IPS DF 6.9 (cell line): Measurements from ENCODE around the gene IQCC.

Experiments
- DNase-seq: peaks from one replicate; pipeline ENCODE4 v3.0.0-alpha.2; 2013; ENCODE audit warnings: low read depth, low spot score
- H3K27ac ChIP-seq: one replicate; pipeline ENCODE4 v1.5.1; 2013; ENCODE audit warnings: low read length, control low read depth
- H3K27me3 ChIP-seq: 2 replicates; pipeline ENCODE4 v1.6.1; 2013; ENCODE audit warnings: mild to moderate bottlenecking, low read length; ENCODE audit not compliant: control insufficient read depth, insufficient read depth
- H3K36me3 ChIP-seq: 2 replicates; pipeline ENCODE4 v1.6.1; 2013; ENCODE audit warnings: low read length; ENCODE audit not compliant: control insufficient read depth, insufficient read depth
- H3K4me1 ChIP-seq: 2 replicates; pipeline ENCODE4 v1.6.1; 2013; ENCODE audit warnings: low read length; ENCODE audit not compliant: control insufficient read depth, insufficient read depth
- H3K4me3 ChIP-seq: 2 replicates; pipeline ENCODE4 v1.5.1; 2013; ENCODE audit warnings: mild to moderate bottlenecking, low read length
- H3K9me3 ChIP-seq: 2 replicates; pipeline ENCODE4 v1.6.1; 2013; ENCODE audit warnings: low read length, inconsistent platforms; ENCODE audit not compliant: control insufficient read depth, insufficient read depth
- WGBS: extraction: QIAGEN DNeasy Blood & Tissue Kit; methylation state at CpG from one replicate; pipeline ENCODE4 v1.1.7; 2013; ENCODE audit warnings: mixed read lengths, missing lambda C conversion rate; ENCODE audit not compliant: insufficient read length, insufficient coverage; 5-methylcytosine and 5-hydroxymethylcytosine counted together

The IQCC gene

GRCh38 chr1:32223683-32224082 lies 18.2 kb downstream of the IQCC start:
- H3K27ac ChIP-seq: no peak overlapping the region
- no CpG with 5 or more reads among the region's 3 CpGs for WGBS
- no peaks in the 10 kb centered on the region for H3K9me3 ChIP-seq

GRCh38 chr1:32224285-32224684 lies 18.8 kb downstream of the IQCC start:
- Histone ChIP-seq H3K36me3 (peaks cover 20% of the 10 kb centered on the region), H3K27me3 (no peaks in the 10 kb centered on the region), H3K27ac (no peak overlapping the region), H3K4me1 (no peaks in the 10 kb centered on the region), H3K4me3 (no peak overlapping the region), H3K9me3 (no peaks in the 10 kb centered on the region)
- no CpG with 5 or more reads among the region's 4 CpGs for WGBS
- no peak for DNase-seq

More at GRCh38 chr1:32223683-32224082, 18.2 kb downstream of the IQCC start:
- Histone ChIP-seq H3K36me3 (peaks cover 16% of the 10 kb centered on the region), H3K4me3 (no peak overlapping the region), H3K4me1 (no peaks in the 10 kb centered on the region), H3K27me3 (no peaks in the 10 kb centered on the region)
- DNase-seq: no peak

- peaks cover 33% of the 10 kb centered on the region for H3K36me3 ChIP-seq
These were observed 23.3 kb downstream of the IQCC start for GRCh38 chr1:32228771-32229170.

GRCh38 chr1:32231843-32232432 lies 26.5 kb downstream of the IQCC start:
- Histone ChIP-seq H3K36me3 (peaks cover 23% of the 10 kb centered on the region; the same call in 1 of the 2 replicates), H3K4me1 (no peaks in the 10 kb centered on the region), H3K9me3 (no peaks in the 10 kb centered on the region), H3K4me3 (no peak overlapping the region), H3K27me3 (no peaks in the 10 kb centered on the region), H3K27ac (no peak overlapping the region)
- DNase-seq: no peak
- WGBS: no CpG with 5 or more reads among the region's 5 CpGs

More at GRCh38 chr1:32228771-32229170, 23.3 kb downstream of the IQCC start:
- H3K27ac ChIP-seq: no peak overlapping the region
- DNase-seq: no peak
- H3K4me3 ChIP-seq: no peak overlapping the region
- WGBS: no CpG with 5 or more reads among the region's 3 CpGs
- no peaks in the 10 kb centered on the region for H3K4me1 ChIP-seq
- no peaks in the 10 kb centered on the region for H3K9me3 ChIP-seq
- H3K27me3 ChIP-seq: no peaks in the 10 kb centered on the region

- H3K27ac ChIP-seq: no peak overlapping the region
- no peaks in the 10 kb centered on the region for H3K4me1 ChIP-seq
- H3K27me3 ChIP-seq: no peaks in the 10 kb centered on the region
- DNase-seq: no peak
- no peak overlapping the region for H3K4me3 ChIP-seq
- no CpG with 5 or more reads among the region's 8 CpGs for WGBS
- H3K36me3 ChIP-seq: peaks cover 23% of the 10 kb centered on the region; the same call in 1 of the 2 replicates
- no peaks in the 10 kb centered on the region for H3K9me3 ChIP-seq
These were observed 27.3 kb downstream of the IQCC start for GRCh38 chr1:32232558-32233304.

- Histone ChIP-seq H3K4me3 (no peak overlapping the region), H3K36me3 (peaks cover 12% of the 10 kb centered on the region; the same call in 1 of the 2 replicates), H3K4me1 (no peaks in the 10 kb centered on the region), H3K27ac (no peak overlapping the region), H3K9me3 (no peaks in the 10 kb centered on the region), H3K27me3 (no peaks in the 10 kb centered on the region)
- no peak for DNase-seq
- WGBS: no CpG with 5 or more reads among the region's 7 CpGs
These were observed 29.3 kb downstream of the IQCC start for GRCh38 chr1:32234792-32235191.

GRCh38 chr1:32239337-32239736 lies 33.9 kb downstream of the IQCC start:
- DNase-seq: no peak
- Histone ChIP-seq H3K9me3 (no peaks in the 10 kb centered on the region), H3K4me3 (peak overlapping the region; percentile 71; the same call in 1 of the 2 replicates), H3K36me3 (no peaks in the 10 kb centered on the region), H3K4me1 (no peaks in the 10 kb centered on the region), H3K27me3 (no peaks in the 10 kb centered on the region), H3K27ac (no peak overlapping the region)
- WGBS: no CpG with 5 or more reads among the region's 4 CpGs

- Histone ChIP-seq H3K36me3 (no peaks in the 10 kb centered on the region), H3K27ac (no peak overlapping the region), H3K9me3 (no peaks in the 10 kb centered on the region), H3K4me1 (no peaks in the 10 kb centered on the region), H3K27me3 (no peaks in the 10 kb centered on the region), H3K4me3 (peak overlapping the region; percentile 71)
- no CpG with 5 or more reads among the region's 20 CpGs for WGBS
- DNase-seq: no peak
These were observed 34.3 kb downstream of the IQCC start for GRCh38 chr1:32239790-32240139.

- Histone ChIP-seq H3K4me1 (no peaks in the 10 kb centered on the region), H3K27me3 (no peaks in the 10 kb centered on the region), H3K9me3 (no peaks in the 10 kb centered on the region), H3K27ac (no peak overlapping the region), H3K4me3 (peak overlapping the region; percentile 71), H3K36me3 (no peaks in the 10 kb centered on the region)
- no CpG with 5 or more reads among the region's 62 CpGs for WGBS
- peak; percentile 87 for DNase-seq
These were observed 34.9 kb downstream of the IQCC start for GRCh38 chr1:32240140-32240951.

- no peak overlapping the region for H3K27ac ChIP-seq
- H3K4me3 ChIP-seq: peak overlapping the region; percentile 71; the same call in 1 of the 2 replicates
- no CpG with 5 or more reads among the region's 55 CpGs for WGBS
- no peak for DNase-seq
- no peaks in the 10 kb centered on the region for H3K9me3 ChIP-seq
- H3K27me3 ChIP-seq: no peaks in the 10 kb centered on the region
- no peaks in the 10 kb centered on the region for H3K4me1 ChIP-seq
- H3K36me3 ChIP-seq: no peaks in the 10 kb centered on the region
These were observed 35.7 kb downstream of the IQCC start for GRCh38 chr1:32241001-32241763.
